A673 (cell line): ENCODE results near the gene TBC1D5. TPM values are rescaled to one million over a fixed set of nuclear protein-coding genes. Genes with fewer than 3 reads are reported as not detected.
A peak's percentile ranks its signal among the peaks of the same experiment; 100 is the strongest.
"Not testable (repeated sequence)": the region's sequence is repeated elsewhere in the genome, so short reads cannot be mapped to it uniquely, and the experiment has no call there.

Experiments
- Bru-seq: library from RNA; stranded (reverse); fragments of 400-500 nt; gene quantifications from one replicate; lab custom pipeline; 2021; lab: Mats Ljungman, UMichigan
- BruChase-seq, 2 experiments: library from RNA; stranded (reverse); fragments of 400-500 nt; gene quantifications; one replicate each; lab custom pipeline; 2021; lab: Mats Ljungman, UMichigan
- BruUV-seq: library from RNA; stranded (reverse); fragments of 400-500 nt; replicated peaks from 2 replicates; lab custom pipeline; 2021; lab: Mats Ljungman, UMichigan
- CTCF ChIA-PET: fragments of 300-600 bp; sonication (Branson Sonifier 250); formaldehyde crosslinking; loops from one replicate; lab custom pipeline; 2022; ENCODE audit warnings: antibody characterized with exemption; lab: Charles Lee
- POLR2A ChIA-PET: fragments of 300-600 bp; sonication (Branson Sonifier 250); formaldehyde crosslinking; loops from one replicate; lab custom pipeline; 2022; ENCODE audit warnings: antibody characterized with exemption; ENCODE audit not compliant: low non-redundant PET; lab: Charles Lee
- DNase-seq: peaks from one replicate; pipeline ENCODE4 v3.0.0-alpha.2; 2015; ENCODE audit warnings: low spot score
- H3K27ac ChIP-seq: fragments of 200-600 bp; sonication (generic); 2 replicates; pipeline ENCODE4 v1.5.1; 2016; ENCODE audit warnings: mixed run types, low read depth, mild to moderate bottlenecking, mixed read lengths, antibody characterized with exemption, low read length; ENCODE audit not compliant: poor library complexity, severe bottlenecking
- H3K27me3 ChIP-seq: fragments of 200-600 bp; sonication (generic); replicated peaks from 2 replicates; pipeline ENCODE4 v1.6.1; 2017; ENCODE audit warnings: mixed run types, low read depth, mild to moderate bottlenecking, mixed read lengths, antibody characterized with exemption, low read length; ENCODE audit not compliant: insufficient read depth, poor library complexity
- H3K36me3 ChIP-seq: fragments of 200-600 bp; sonication (generic); 2 replicates; pipeline ENCODE4 v1.6.1; 2016; ENCODE audit warnings: mixed run types, mild to moderate bottlenecking, mixed read lengths, antibody characterized with exemption, low read length; ENCODE audit not compliant: insufficient read depth, poor library complexity, severe bottlenecking
- H3K4me1 ChIP-seq: fragments of 200-600 bp; sonication (generic); 2 replicates; pipeline ENCODE4 v1.6.1; 2017; ENCODE audit warnings: mixed run types, mild to moderate bottlenecking, mixed read lengths, antibody characterized with exemption, low read length; ENCODE audit not compliant: insufficient read depth, poor library complexity, severe bottlenecking
- H3K4me3 ChIP-seq: fragments of 200-600 bp; sonication (generic); 2 replicates; pipeline ENCODE4 v1.5.1; 2016; ENCODE audit warnings: low read depth, mixed run types, mild to moderate bottlenecking, mixed read lengths, low read length; ENCODE audit not compliant: poor library complexity, severe bottlenecking
- H3K9me3 ChIP-seq: fragments of 200-600 bp; sonication (generic); 2 replicates; pipeline ENCODE4 v1.6.1; 2016; ENCODE audit warnings: mixed run types, low read depth, mild to moderate bottlenecking, mixed read lengths, antibody characterized with exemption, low read length; ENCODE audit not compliant: poor library complexity, severe bottlenecking
- EZH2 ChIP-seq: fragments of 200-600 bp; sonication (generic); IDR thresholded peaks from 2 replicates; pipeline ENCODE4 v1.6.1; 2017; ENCODE audit warnings: borderline replicate concordance, low read depth, mild to moderate bottlenecking, mixed read lengths, antibody characterized with exemption, low read length; ENCODE audit not compliant: poor library complexity, severe bottlenecking
- intact Hi-C: fragments of 100-400 bp; cut with micrococcal nuclease; formaldehyde crosslinking; loops from one replicate; pipeline ENCODE4 v1.10.0; 2022; ENCODE audit not compliant: unreplicated experiment
- long read RNA-seq: library from polyadenylated mRNA; stranded (forward); transcript quantifications from one replicate; pipeline ENCODE4 v2.0.0, GENCODE V29; 2022
- total RNA-seq: library from RNA; stranded (reverse); gene quantifications from 2 replicates; pipeline ENCODE4 v1.2.3, GENCODE V29; 2021
- TF ChIP-seq, protein P1 (sequence below): fragments of 300-800, 200-600 bp; sonication (generic); conservative IDR thresholded peaks from 2 replicates; pipeline ENCODE4 v1.5.1; 2017; ENCODE audit warnings: low read depth, mild to moderate bottlenecking, antibody characterized with exemption, low read length, moderate library complexity, mixed read lengths

TBC1D5 gene
- total RNA-seq: 40.7 and 44.5 TPM in 2 replicates
- percentile 77 among the genes with signal in this experiment for Bru-seq, nascent RNA
- BruChase-seq, experiment 1, labeled RNA remaining after a 2-hour chase: percentile 69 among the genes with signal in this experiment
- BruChase-seq, experiment 2, labeled RNA remaining after a 6-hour chase: percentile 70 among the genes with signal in this experiment
- long read RNA-seq, partial matches to known transcripts: 5 of 27 reads
- long read RNA-seq, other reads (novel, unspliced or antisense): 22 of 27 reads

DNA sequence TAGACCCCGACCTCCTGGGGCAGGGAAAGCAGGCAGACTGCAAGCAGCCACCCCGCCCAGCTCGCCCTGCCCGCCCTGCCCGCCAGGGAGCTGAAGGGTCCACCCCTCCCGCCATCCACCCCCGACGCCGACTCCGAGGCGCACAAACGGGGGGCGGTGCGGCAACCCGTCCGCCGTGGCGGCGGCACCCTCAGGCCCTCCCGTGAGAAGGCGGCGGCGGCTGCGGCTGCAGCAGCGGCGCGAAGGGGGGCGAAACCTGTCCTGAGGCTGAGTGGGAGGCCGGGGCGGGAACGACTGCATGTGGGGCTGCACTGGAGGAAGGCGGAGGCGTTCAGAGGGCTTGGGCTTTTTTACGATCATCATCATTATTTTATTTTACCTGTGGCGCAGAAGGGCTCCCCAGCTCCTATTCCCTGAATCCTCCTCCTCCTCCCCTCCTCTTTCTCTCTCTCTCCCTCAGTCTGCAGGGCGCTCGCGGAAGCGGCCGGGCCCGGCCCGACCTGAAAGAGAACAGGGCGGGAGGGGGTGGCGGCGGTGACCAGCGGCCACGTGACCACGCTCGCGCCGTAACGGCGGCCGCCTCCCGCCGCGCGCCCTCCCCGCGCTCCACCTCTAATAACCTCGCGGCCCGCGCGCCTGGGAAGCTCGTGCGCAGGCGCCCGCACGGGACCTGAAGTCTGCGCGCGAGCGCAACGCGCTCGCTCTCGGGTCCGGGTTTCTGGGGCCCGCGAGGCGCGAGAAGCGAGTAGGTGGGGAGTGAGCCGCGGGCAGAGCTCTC is at the start of gene TBC1D5:
TBC1D5 (minus strand) TSS at position 530 of the 778 bp plus-strand sequence. CDS start 234,061 bp downstream, outside the sequence.
- Histone ChIP-seq H3K27ac (peak within 1 kb of the TSS; percentile 93), H3K4me3 (peak within 1 kb of the TSS; percentile 62), H3K9me3 (no peaks in the 10 kb centered on the region), H3K4me1 (peaks cover 23% of the 10 kb centered on the region), H3K36me3 (no peaks in the 10 kb centered on the region), H3K27me3 (no peaks in the 10 kb centered on the region)
- no peak for TF ChIP-seq EZH2
- TF ChIP-seq, protein P1, sequence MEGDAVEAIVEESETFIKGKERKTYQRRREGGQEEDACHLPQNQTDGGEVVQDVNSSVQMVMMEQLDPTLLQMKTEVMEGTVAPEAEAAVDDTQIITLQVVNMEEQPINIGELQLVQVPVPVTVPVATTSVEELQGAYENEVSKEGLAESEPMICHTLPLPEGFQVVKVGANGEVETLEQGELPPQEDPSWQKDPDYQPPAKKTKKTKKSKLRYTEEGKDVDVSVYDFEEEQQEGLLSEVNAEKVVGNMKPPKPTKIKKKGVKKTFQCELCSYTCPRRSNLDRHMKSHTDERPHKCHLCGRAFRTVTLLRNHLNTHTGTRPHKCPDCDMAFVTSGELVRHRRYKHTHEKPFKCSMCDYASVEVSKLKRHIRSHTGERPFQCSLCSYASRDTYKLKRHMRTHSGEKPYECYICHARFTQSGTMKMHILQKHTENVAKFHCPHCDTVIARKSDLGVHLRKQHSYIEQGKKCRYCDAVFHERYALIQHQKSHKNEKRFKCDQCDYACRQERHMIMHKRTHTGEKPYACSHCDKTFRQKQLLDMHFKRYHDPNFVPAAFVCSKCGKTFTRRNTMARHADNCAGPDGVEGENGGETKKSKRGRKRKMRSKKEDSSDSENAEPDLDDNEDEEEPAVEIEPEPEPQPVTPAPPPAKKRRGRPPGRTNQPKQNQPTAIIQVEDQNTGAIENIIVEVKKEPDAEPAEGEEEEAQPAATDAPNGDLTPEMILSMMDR: no peak
- BruUV-seq: no TSS peak
- ChIA-PET POLR2A (no interaction called here), CTCF (interaction anchor here (0.6 to 1.1 kb wide), 2 partner anchors 97 to 119 kb away, joined by 3 to 7 read pairs; no protein-coding TSS in a partner anchor)
- intact Hi-C loops: no loop called here
- DNase-seq: peak; percentile 99

DNA sequence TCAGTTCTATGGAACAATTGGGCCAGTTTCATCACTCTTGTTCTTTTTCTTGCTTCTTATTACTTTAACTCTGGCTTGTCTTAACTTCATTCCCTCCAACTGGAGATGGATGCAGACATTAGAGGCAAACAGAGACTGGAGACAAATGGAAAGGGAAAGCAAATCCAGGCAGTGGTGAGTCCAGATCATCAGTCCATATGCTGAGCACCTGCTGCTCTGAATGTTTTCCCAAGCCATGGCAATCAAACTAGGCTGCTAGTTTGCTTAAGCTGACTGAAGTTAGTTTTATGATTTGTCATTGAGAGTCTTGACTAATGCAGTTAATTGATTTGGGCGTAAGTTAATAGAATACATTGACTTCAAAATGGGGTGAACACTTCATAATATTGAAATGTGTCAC is 41.0 kb upstream of the TBC1D5 start:
- Histone ChIP-seq H3K27me3 (no peaks in the 10 kb centered on the region), H3K27ac (no peak overlapping the region), H3K9me3 (no peaks in the 10 kb centered on the region), H3K4me1 (no peaks in the 10 kb centered on the region), H3K36me3 (no peaks in the 10 kb centered on the region), H3K4me3 (no peak overlapping the region)
- intact Hi-C loops: no loop called here
- TF ChIP-seq, protein P1: no peak
- no peak for TF ChIP-seq EZH2
- BruUV-seq: no TSS peak
- CTCF ChIA-PET: no interaction called here
- POLR2A ChIA-PET: no interaction called here
- no peak for DNase-seq

- DNase-seq: no peak
- no peaks in the 10 kb centered on the region for H3K4me1 ChIP-seq
- H3K36me3 ChIP-seq: no peaks in the 10 kb centered on the region
- H3K27me3 ChIP-seq: no peaks in the 10 kb centered on the region
- intact Hi-C loops: no loop called here
- BruUV-seq: no TSS peak
- ChIA-PET CTCF (no interaction called here), POLR2A (no interaction called here)
- TF ChIP-seq, protein P1: no peak
- TF ChIP-seq EZH2: no peak
- H3K4me3 ChIP-seq: no peak overlapping the region
- no peaks in the 10 kb centered on the region for H3K9me3 ChIP-seq
- H3K27ac ChIP-seq: no peak overlapping the region
Observed at GRCh38 chr3:17782751-17783150, 40.3 kb upstream of the TBC1D5 start.

DNA sequence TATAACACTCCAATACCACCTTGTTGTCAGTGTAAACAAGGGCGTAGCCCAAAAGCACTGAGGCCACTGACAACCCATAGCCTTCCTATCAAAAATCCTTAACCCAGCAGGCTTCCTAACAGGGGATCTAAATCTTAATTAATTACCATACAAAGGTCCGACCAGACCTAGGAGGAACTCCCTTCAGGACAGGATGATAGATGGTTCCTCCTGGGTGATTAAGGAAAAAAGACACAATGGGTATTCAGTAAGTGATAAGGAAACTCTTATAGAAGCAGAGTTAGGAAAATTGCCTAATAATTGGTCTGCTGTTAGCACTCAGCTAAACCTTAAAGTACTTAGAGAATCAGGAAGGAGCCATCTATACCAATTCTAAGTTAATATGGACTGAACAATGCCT is 37.9 kb upstream of the TBC1D5 start:
- H3K27me3 ChIP-seq, H3K9me3 ChIP-seq, H3K36me3 ChIP-seq, H3K4me3 ChIP-seq, POLR2A ChIA-PET, CTCF ChIA-PET, intact Hi-C loops, H3K4me1 ChIP-seq, H3K27ac ChIP-seq, BruUV-seq, DNase-seq: not testable (repeated sequence)
